Peyer's patch (tissue), 4 donors: ENCODE data around the gene PLPPR5. TPM values are rescaled to one million over a fixed set of nuclear protein-coding genes. Genes with fewer than 3 reads are reported as not detected.

Experiments
- DNase-seq, 3 donors: peaks; one replicate each; pipeline ENCODE4 v3.0.0-alpha.2; 2017 to 2019
- H3K27ac ChIP-seq, 4 donors: fragments of 200-600 bp; sonication (generic); one replicate each; pipeline ENCODE4 v1.5.1; 2016 to 2019
- H3K27me3 ChIP-seq, 2 donors: fragments of 200-600 bp; sonication (generic); one replicate each; pipeline ENCODE4 v1.5.1; 2019
- H3K36me3 ChIP-seq, 3 donors: fragments of 200-600 bp; sonication (generic); one replicate each; pipeline ENCODE4 v1.5.1; 2016 to 2019
- H3K4me1 ChIP-seq, 4 donors: fragments of 200-600 bp; sonication (generic); one replicate each; pipeline ENCODE4 v1.5.1; 2016 to 2019
- H3K4me3 ChIP-seq, 4 donors: fragments of 200-600 bp; sonication (generic); 1 replicate in 3 of 4; 2 replicates in 1 of 4; pipeline ENCODE4 v1.5.1; 2016 to 2019; ENCODE audit warnings: mild to moderate bottlenecking in 1 of 4
- H3K9me3 ChIP-seq, 4 donors: fragments of 200-600 bp; sonication (generic); one replicate each; pipeline ENCODE4 v1.5.1; 2016 to 2019; ENCODE audit warnings: mild to moderate bottlenecking in 1 of 4
- POLR2A ChIP-seq, 2 donors: fragments of 450-650 bp; IDR thresholded peaks; one replicate each; pipeline ENCODE4 v1.5.1; 2017; ENCODE audit warnings: antibody characterized with exemption in 2 of 2, mild to moderate bottlenecking in 2 of 2, moderate library complexity in 2 of 2
- total RNA-seq, 4 donors: library from RNA; depleted of rRNA; stranded (reverse); fragments of >200 nt; gene quantifications; one replicate each; pipeline ENCODE4 v1.1.0, GENCODE V29; 2016
- TF ChIP-seq, protein P1 (sequence below), 6 experiments: fragments of 450-650 bp in 4 of 6; fragments of 200-600 bp in 2 of 6; sonication (generic) in 1 of 6; IDR thresholded peaks; one replicate each; pipeline ENCODE4 v1.5.1; 2017 to 2019; ENCODE audit warnings: antibody characterized with exemption in 6 of 6, mild to moderate bottlenecking in 3 of 6, moderate library complexity in 1 of 6

PLPPR5 gene
- total RNA-seq, 4 donors from 2014 or later: not detected

DNA sequence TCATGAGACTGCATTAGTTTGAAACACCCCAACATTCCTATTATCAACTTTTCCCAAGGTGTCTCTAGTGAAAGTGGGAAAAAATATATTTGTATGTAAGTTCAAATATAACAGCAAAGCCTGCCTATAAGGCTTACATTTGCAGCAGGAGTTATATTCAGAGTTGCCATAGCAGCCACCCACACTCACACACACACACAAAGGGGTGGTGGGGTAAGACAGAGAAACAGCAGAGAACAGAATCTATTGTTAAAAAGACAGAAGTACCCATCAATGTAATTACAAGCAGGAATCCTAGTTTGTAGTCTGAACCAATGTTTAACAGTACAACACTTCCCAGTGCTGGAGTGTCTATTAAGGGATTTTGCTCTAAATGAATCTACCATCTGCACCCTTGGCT lies 55.0 kb downstream of the PLPPR5 start:
- Histone ChIP-seq H3K9me3 (no peaks in the 10 kb centered on the region), H3K36me3 (no peaks in the 10 kb centered on the region), H3K27ac (no peak overlapping the region), H3K4me3 (no peak overlapping the region), H3K4me1 (no peaks in the 10 kb centered on the region), H3K27me3 (no peaks in the 10 kb centered on the region)
- DNase-seq: no peak
- TF ChIP-seq, protein P1, sequence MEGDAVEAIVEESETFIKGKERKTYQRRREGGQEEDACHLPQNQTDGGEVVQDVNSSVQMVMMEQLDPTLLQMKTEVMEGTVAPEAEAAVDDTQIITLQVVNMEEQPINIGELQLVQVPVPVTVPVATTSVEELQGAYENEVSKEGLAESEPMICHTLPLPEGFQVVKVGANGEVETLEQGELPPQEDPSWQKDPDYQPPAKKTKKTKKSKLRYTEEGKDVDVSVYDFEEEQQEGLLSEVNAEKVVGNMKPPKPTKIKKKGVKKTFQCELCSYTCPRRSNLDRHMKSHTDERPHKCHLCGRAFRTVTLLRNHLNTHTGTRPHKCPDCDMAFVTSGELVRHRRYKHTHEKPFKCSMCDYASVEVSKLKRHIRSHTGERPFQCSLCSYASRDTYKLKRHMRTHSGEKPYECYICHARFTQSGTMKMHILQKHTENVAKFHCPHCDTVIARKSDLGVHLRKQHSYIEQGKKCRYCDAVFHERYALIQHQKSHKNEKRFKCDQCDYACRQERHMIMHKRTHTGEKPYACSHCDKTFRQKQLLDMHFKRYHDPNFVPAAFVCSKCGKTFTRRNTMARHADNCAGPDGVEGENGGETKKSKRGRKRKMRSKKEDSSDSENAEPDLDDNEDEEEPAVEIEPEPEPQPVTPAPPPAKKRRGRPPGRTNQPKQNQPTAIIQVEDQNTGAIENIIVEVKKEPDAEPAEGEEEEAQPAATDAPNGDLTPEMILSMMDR (IDR thresholded peaks at IDR 0.05): no peak
- no peak for TF ChIP-seq POLR2A (IDR thresholded peaks at IDR 0.05)

- Histone ChIP-seq H3K4me1 (no peaks in the 10 kb centered on the region), H3K27ac (no peak overlapping the region), H3K36me3 (no peaks in the 10 kb centered on the region), H3K9me3 (no peaks in the 10 kb centered on the region), H3K4me3 (no peak overlapping the region), H3K27me3 (no peaks in the 10 kb centered on the region)
- DNase-seq: no peak
- TF ChIP-seq POLR2A (IDR thresholded peaks at IDR 0.05): no peak
- TF ChIP-seq, protein P1 (IDR thresholded peaks at IDR 0.05): no peak
These were observed 55.5 kb downstream of the PLPPR5 start for GRCh38 chr1:98949166-98949565.

DNA sequence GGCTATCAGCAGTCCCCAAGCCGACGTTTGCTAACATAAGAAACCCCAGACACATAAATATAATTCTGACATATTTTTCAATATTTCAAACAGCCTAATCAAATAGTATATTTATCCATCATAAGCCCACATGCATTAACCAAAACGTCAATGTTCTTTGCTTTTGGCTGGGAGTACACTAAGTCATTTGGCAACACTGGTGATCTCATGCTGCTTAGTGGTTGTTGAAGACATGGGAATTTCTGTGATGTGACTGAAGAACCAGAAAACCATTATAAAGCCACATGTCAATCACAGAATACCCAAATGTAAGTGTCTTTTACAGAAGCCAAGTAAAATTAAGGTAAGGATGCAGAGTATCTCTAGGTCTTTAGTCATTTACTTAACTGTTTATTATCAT lies 57.6 kb downstream of the PLPPR5 start:
- H3K9me3 ChIP-seq: no peaks in the 10 kb centered on the region
- DNase-seq: no peak
- H3K4me1 ChIP-seq: no peaks in the 10 kb centered on the region
- H3K27me3 ChIP-seq: no peaks in the 10 kb centered on the region
- no peaks in the 10 kb centered on the region for H3K36me3 ChIP-seq
- no peak for TF ChIP-seq POLR2A (IDR thresholded peaks at IDR 0.05)
- TF ChIP-seq, protein P1 (IDR thresholded peaks at IDR 0.05): no peak
- H3K27ac ChIP-seq: no peak overlapping the region
- no peak overlapping the region for H3K4me3 ChIP-seq

DNA sequence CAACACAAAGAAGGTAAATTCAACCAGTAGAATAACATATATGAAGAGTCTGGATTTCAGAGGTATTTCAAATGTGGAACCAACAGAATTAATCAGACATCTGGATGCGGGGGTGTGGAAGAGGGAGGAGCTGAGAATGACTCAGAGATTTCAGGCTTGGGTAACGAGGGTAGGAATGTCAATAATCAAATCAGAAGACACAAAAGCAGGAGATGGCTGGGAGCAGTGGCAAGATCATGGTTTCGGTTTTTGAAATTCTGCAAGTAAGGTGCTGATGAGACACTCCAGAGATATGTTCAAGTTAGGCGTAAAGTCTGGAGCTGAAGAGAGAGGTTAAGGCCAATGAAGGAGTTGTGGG lies 64.0 kb downstream of the PLPPR5 start:
- no peak for DNase-seq
- TF ChIP-seq, protein P1 (IDR thresholded peaks at IDR 0.05): no peak
- no peak for TF ChIP-seq POLR2A (IDR thresholded peaks at IDR 0.05)
- Histone ChIP-seq H3K4me3 (no peak overlapping the region), H3K9me3 (no peaks in the 10 kb centered on the region), H3K36me3 (no peaks in the 10 kb centered on the region), H3K27ac (no peak overlapping the region), H3K27me3 (no peaks in the 10 kb centered on the region), H3K4me1 (no peaks in the 10 kb centered on the region)

DNA sequence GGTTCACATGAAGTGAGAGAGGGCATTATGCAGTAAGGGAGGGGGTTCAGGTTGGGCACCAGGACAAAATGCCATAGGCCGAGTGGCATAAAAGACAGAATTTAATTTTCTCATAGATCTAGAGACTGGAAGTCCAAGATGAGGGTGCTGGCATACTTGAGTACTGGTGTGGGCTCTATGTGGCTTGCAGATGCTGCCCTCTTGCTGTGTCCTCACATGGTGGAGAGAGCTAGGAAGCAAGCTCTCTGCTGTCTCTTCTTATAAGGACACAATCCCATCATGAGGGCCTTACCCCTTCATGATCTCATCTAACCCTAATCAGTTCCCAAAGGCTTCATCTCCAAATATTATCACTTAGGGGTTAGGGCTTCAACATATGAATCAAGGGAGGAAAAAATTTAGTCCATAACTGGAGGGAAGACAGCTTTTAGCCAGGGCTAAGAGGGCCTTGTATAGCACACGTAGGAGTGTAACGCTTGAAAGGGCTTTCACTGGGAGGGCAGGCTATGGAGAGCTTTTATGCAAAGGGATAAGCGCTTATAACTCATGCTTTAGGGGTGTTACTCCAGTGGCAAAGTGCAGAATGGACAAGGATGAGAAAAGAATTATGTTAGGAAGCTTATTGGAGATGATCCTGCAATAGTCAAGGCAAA lies 64.5 kb downstream of the PLPPR5 start:
- H3K9me3 ChIP-seq: no peaks in the 10 kb centered on the region
- H3K4me3 ChIP-seq: no peak overlapping the region
- no peaks in the 10 kb centered on the region for H3K36me3 ChIP-seq
- H3K4me1 ChIP-seq: no peaks in the 10 kb centered on the region
- DNase-seq: no peak
- no peak overlapping the region for H3K27ac ChIP-seq
- H3K27me3 ChIP-seq: no peaks in the 10 kb centered on the region
- no peak for TF ChIP-seq POLR2A (IDR thresholded peaks at IDR 0.05)
- TF ChIP-seq, protein P1 (IDR thresholded peaks at IDR 0.05): no peak

DNA sequence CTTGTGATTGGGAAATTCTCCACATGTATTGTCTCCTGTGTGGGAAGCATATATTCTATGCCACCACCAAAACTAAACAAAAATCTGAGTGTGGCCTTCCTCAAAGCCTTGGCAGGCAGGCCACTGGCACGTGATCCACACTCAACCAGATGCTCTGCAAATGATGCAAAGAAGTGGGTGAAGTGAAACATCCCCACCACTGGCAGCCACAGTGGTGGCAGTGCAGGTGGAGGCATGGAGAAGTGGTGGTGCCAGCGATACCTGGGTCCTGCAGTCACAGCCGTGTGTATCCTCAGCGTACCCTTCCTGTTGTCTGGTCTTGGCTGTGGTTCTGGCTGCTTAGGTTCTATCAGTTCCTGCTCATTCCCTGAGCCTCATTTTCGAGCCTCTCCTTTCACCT lies 65.2 kb downstream of the PLPPR5 start:
- H3K27me3 ChIP-seq: no peaks in the 10 kb centered on the region
- H3K4me1 ChIP-seq: no peaks in the 10 kb centered on the region
- no peak overlapping the region for H3K4me3 ChIP-seq
- no peak overlapping the region for H3K27ac ChIP-seq
- DNase-seq: no peak
- no peaks in the 10 kb centered on the region for H3K36me3 ChIP-seq
- TF ChIP-seq, protein P1 (IDR thresholded peaks at IDR 0.05): no peak
- TF ChIP-seq POLR2A (IDR thresholded peaks at IDR 0.05): no peak
- no peaks in the 10 kb centered on the region for H3K9me3 ChIP-seq
